CD4-positive, alpha-beta T cell (primary cell): Measurements from ENCODE around the gene SUMF2. TPM values are rescaled to one million over a fixed set of nuclear protein-coding genes. Genes with fewer than 3 reads are reported as not detected.
"Not testable (repeated sequence)": the region's sequence is repeated elsewhere in the genome, so short reads cannot be mapped to it uniquely, and the experiment has no call there.

ENCODE experiments used
- ATAC-seq: fragments of 200-7000 bp; cut with Tn5 transposase; one replicate; pipeline ENCODE4 v1.10.0; 2022; ENCODE audit warnings: mild to moderate bottlenecking; ENCODE audit not compliant: poor library complexity
- CTCF ChIA-PET: fragments of 350-600 bp; sonication (Branson Sonifier 250); formaldehyde crosslinking; loops from one replicate; lab custom pipeline; 2021; ENCODE audit warnings: antibody characterized with exemption, inconsistent platforms; lab: Charles Lee
- POLR2A ChIA-PET: fragments of 350-600 bp; sonication (Branson Sonifier 250); formaldehyde crosslinking; loops from one replicate; lab custom pipeline; 2021; ENCODE audit warnings: antibody characterized with exemption, inconsistent platforms; lab: Charles Lee
- DNase-seq, 14 experiments: peaks; one replicate each; pipeline ENCODE4 v3.0.0-alpha.2; 2013 to 2020; ENCODE audit warnings: mixed read lengths in 2 of 14
- H3K27ac ChIP-seq, 2 donors: one replicate each; pipeline versions ENCODE4 v1.5.1 to v1.7.0; 2013; ENCODE audit warnings: low read length in 2 of 2, low read depth in 1 of 2, mild to moderate bottlenecking in 1 of 2
- H3K27me3 ChIP-seq, 2 experiments: 1 replicate in 1 of 2; 2 replicates in 1 of 2; pipeline versions ENCODE4 v1.6.1 to v1.7.0; 2013; ENCODE audit warnings: low read length in 2 of 2, control low read depth in 1 of 2, mild to moderate bottlenecking in 1 of 2, moderate library complexity in 1 of 2; ENCODE audit not compliant: insufficient read depth in 2 of 2, control insufficient read depth in 1 of 2
- H3K36me3 ChIP-seq: one replicate; pipeline ENCODE4 v1.6.1; 2013; ENCODE audit warnings: low read length, control low read depth; ENCODE audit not compliant: insufficient read depth
- H3K4me1 ChIP-seq: one replicate; pipeline ENCODE4 v1.6.1; 2013; ENCODE audit warnings: low read length, control low read depth; ENCODE audit not compliant: insufficient read depth
- H3K4me3 ChIP-seq: one replicate; pipeline ENCODE4 v1.5.1; 2013; ENCODE audit warnings: mild to moderate bottlenecking, low read length, moderate library complexity
- H3K9me3 ChIP-seq, 2 experiments: 1 replicate in 1 of 2; 2 replicates in 1 of 2; pipeline versions ENCODE4 v1.6.1 to v1.7.0; 2013; ENCODE audit warnings: low read length in 2 of 2, mild to moderate bottlenecking in 2 of 2, control low read depth in 1 of 2, moderate library complexity in 1 of 2; ENCODE audit not compliant: control insufficient read depth in 1 of 2, insufficient read depth in 1 of 2
- H3K27ac Mint-ChIP-seq: one replicate; pipeline ENCODE4 v1.8.0; 2020; ENCODE audit warnings: mixed read lengths
- H3K27me3 Mint-ChIP-seq: one replicate; pipeline ENCODE4 v1.8.0; 2021; ENCODE audit warnings: mixed read lengths
- H3K36me3 Mint-ChIP-seq: one replicate; pipeline ENCODE4 v1.8.0; 2021; ENCODE audit warnings: low read depth, mixed read lengths
- H3K4me1 Mint-ChIP-seq: one replicate; pipeline ENCODE4 v1.8.0; 2021; ENCODE audit warnings: low read depth, mixed read lengths
- H3K4me3 Mint-ChIP-seq: one replicate; pipeline ENCODE4 v1.8.0; 2020; ENCODE audit warnings: mild to moderate bottlenecking, mixed read lengths
- H3K9me3 Mint-ChIP-seq: one replicate; pipeline ENCODE4 v1.8.0; 2020; ENCODE audit warnings: mixed read lengths
- intact Hi-C, 2 experiments: fragments of 100-400 bp; cut with DNase I in 1 of 2; cut with micrococcal nuclease in 1 of 2; formaldehyde crosslinking; loops; one replicate each; pipeline versions ENCODE4 v1.15.1 to v1.9.0; 2023 to 2025; cut with DNase I, micrococcal nuclease
- total RNA-seq, 174 experiments: library from RNA in 2 of 174; stranded (reverse) in 2 of 174; gene quantifications; one replicate each; pipeline ENCODE4 v1.2.3 and lab custom pipeline; 2021 to 2026
- TF ChIP-seq, protein P1 (sequence below): fragments of 200-600 bp; IDR thresholded peaks from one replicate; pipeline ENCODE4 v1.8.0; 2022; ENCODE audit warnings: antibody characterized with exemption, mild to moderate bottlenecking

Gene SUMF2
- total RNA-seq, 2 experiments from 2014 or later, result 95.8 to 102 TPM

DNA sequence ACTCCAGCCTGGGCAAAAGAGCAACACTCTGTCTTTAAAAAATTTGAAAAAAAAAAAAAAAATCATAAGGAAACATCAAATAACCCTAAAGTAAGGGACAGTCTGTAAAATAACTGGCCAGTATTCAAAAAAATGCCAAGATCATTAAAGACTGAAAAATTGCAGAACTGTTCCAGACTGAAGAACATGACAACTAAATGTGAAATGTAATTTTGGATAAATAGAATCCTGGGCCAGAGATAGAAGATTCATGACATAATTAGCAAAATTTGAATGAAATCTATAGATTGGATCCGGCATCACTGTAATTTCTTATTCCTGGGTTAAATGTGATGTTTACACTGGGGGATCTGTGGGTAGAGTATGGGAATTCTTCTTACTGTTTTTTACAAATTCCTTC, 15.8 kb upstream of the SUMF2 start:
- Mint-ChIP-seq H3K9me3 (no peaks in the 10 kb centered on the region), H3K36me3 (peaks cover 10% of the 10 kb centered on the region), H3K4me3 (no peak overlapping the region), H3K4me1 (peaks cover 38% of the 10 kb centered on the region), H3K27me3 (no peaks in the 10 kb centered on the region), H3K27ac (peak overlapping the region; percentile 27)
- H3K27me3 ChIP-seq, result no peaks in the 10 kb centered on the region
- no peak overlapping the region for H3K4me3 ChIP-seq
- TF ChIP-seq, protein P1, sequence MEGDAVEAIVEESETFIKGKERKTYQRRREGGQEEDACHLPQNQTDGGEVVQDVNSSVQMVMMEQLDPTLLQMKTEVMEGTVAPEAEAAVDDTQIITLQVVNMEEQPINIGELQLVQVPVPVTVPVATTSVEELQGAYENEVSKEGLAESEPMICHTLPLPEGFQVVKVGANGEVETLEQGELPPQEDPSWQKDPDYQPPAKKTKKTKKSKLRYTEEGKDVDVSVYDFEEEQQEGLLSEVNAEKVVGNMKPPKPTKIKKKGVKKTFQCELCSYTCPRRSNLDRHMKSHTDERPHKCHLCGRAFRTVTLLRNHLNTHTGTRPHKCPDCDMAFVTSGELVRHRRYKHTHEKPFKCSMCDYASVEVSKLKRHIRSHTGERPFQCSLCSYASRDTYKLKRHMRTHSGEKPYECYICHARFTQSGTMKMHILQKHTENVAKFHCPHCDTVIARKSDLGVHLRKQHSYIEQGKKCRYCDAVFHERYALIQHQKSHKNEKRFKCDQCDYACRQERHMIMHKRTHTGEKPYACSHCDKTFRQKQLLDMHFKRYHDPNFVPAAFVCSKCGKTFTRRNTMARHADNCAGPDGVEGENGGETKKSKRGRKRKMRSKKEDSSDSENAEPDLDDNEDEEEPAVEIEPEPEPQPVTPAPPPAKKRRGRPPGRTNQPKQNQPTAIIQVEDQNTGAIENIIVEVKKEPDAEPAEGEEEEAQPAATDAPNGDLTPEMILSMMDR, result no peak
- H3K27ac ChIP-seq, result no peak overlapping the region
- POLR2A ChIA-PET, result no interaction called here
- DNase-seq (no peak), ATAC-seq (no peak)
- CTCF ChIA-PET, result no interaction called here
- peaks cover 23% of the 10 kb centered on the region for H3K4me1 ChIP-seq
- H3K9me3 ChIP-seq, result no peaks in the 10 kb centered on the region
- peaks cover 6% of the 10 kb centered on the region for H3K36me3 ChIP-seq
- intact Hi-C loops, result loop anchor here in 1 of 2 experiments (10.0 kb wide), 1 partner anchor 1293 kb away; the partner anchor contains the start of gene SEC61G

- peaks cover 16% of the 10 kb centered on the region for H3K36me3 Mint-ChIP-seq
- H3K9me3 Mint-ChIP-seq, POLR2A ChIA-PET, H3K27me3 Mint-ChIP-seq, ATAC-seq, H3K9me3 ChIP-seq, H3K27ac ChIP-seq, H3K27me3 ChIP-seq, DNase-seq, CTCF ChIA-PET, H3K4me3 ChIP-seq: not testable (repeated sequence)
- intact Hi-C loops, result loop anchor here in 1 of 2 experiments (10.0 kb wide), 1 partner anchor 1294 kb away; the partner anchor contains the start of gene SEC61G
- H3K4me3 Mint-ChIP-seq, result peak overlapping the region; percentile 54
- Histone ChIP-seq H3K4me1 (peaks cover 27% of the 10 kb centered on the region), H3K36me3 (peaks cover 12% of the 10 kb centered on the region)
- H3K4me1 Mint-ChIP-seq, result peaks cover 43% of the 10 kb centered on the region
- peak overlapping the region; percentile 27 for H3K27ac Mint-ChIP-seq
These were observed 15.3 kb upstream of the SUMF2 start for GRCh38 chr7:56048763-56049162.

- H3K4me3 Mint-ChIP-seq, result peak overlapping the region; percentile 93
- POLR2A ChIA-PET, result interaction anchor here (1.0 to 2.3 kb wide), 8 partner anchors 8 to 685 kb away, joined by 3 to 55 read pairs (median 7); partner anchors contain the start of genes CHCHD2, NIPSNAP2, SUMF2 and VOPP1
- no peaks in the 10 kb centered on the region for H3K9me3 Mint-ChIP-seq
- Histone ChIP-seq H3K4me3 (peak overlapping the region; percentile 74), H3K27me3 (no peaks in the 10 kb centered on the region), H3K27ac (peak overlapping the region; percentile 66 to 81), H3K9me3 (no peaks in the 10 kb centered on the region), H3K36me3 (peaks cover 33% of the 10 kb centered on the region), H3K4me1 (peaks cover 27% of the 10 kb centered on the region)
- ATAC-seq (no peak), DNase-seq (no peak)
- TF ChIP-seq, protein P1, result no peak
- intact Hi-C loops, result loop anchor here (1.0 to 5.0 kb wide), 6 partner anchors 13 to 684 kb away; partner anchors contain the start of genes CHCHD2 (in 1 of the 2), LANCL2 (in 1 of the 2), MRPS17 (in 1 of the 2) and SUMF2 (in 1 of the 2)
- H3K27me3 Mint-ChIP-seq, result no peaks in the 10 kb centered on the region
- peaks cover 37% of the 10 kb centered on the region for H3K36me3 Mint-ChIP-seq
- H3K4me1 Mint-ChIP-seq, result peaks cover 54% of the 10 kb centered on the region
- CTCF ChIA-PET, result interaction anchor here (0.7 to 1.5 kb wide), 4 partner anchors 14 to 487 kb away, joined by 3 to 12 read pairs (median 3); partner anchors contain the start of gene SUMF2
- peak overlapping the region; percentile 83 for H3K27ac Mint-ChIP-seq
These were observed 13.1 kb upstream of the SUMF2 start for GRCh38 chr7:56051053-56051338.
